ENCODE data around the gene HDAC6.

- TF ChIP-seq CTCF (IDR thresholded peaks at IDR 0.05) (no peak), POLR2A (IDR thresholded peaks at IDR 0.05) (no peak)
Measured at GRCh38 chrX:48848847-48849246, 47.0 kb downstream of the HDAC6 start.
